NOMO-1 treated with DMSO at 0.1 percent for 48 hours (cell line): Measurements from ENCODE around the gene SLX9.

Source experiments
- DNase-seq: peaks from one replicate; lab custom pipeline; 2025; ENCODE audit not compliant: unreplicated experiment; lab: John Stamatoyannopoulos, UW

Gene SLX9, protein sequence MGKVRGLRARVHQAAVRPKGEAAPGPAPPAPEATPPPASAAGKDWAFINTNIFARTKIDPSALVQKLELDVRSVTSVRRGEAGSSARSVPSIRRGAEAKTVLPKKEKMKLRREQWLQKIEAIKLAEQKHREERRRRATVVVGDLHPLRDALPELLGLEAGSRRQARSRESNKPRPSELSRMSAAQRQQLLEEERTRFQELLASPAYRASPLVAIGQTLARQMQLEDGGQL

DNA sequence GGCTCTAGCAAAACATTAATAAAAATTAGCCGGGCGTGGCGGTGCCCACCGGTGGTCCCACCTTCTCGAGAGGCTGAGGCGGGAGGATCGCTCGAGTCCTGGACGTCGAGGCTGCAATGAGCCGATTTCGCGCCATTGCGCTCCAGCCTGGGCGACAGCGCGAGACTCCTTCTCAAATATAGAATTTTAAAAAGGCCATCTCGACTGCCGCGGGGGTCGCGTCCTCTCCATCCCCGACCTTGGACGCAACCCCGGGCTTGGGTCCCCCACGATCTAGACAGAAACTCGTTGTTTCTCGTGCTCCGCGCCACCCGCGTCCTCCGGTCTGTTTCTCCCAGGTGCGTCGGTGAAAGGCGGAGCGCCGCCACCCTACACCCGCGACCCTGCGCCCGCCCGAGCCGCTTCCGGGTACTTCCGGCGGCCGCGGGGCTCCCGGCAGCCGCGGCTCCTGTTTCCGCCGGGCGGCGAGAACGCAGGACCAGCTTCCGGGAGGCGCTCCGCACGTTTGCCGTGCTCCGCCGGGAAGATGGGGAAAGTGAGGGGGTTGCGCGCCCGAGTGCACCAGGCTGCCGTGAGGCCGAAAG is at the start of gene SLX9:
TSS of gene SLX9 (plus strand) at position 498 of the 584 bp plus-strand sequence. CDS start at position 527, 29 bp downstream.
- peak; percentile 58 for DNase-seq

DNA sequence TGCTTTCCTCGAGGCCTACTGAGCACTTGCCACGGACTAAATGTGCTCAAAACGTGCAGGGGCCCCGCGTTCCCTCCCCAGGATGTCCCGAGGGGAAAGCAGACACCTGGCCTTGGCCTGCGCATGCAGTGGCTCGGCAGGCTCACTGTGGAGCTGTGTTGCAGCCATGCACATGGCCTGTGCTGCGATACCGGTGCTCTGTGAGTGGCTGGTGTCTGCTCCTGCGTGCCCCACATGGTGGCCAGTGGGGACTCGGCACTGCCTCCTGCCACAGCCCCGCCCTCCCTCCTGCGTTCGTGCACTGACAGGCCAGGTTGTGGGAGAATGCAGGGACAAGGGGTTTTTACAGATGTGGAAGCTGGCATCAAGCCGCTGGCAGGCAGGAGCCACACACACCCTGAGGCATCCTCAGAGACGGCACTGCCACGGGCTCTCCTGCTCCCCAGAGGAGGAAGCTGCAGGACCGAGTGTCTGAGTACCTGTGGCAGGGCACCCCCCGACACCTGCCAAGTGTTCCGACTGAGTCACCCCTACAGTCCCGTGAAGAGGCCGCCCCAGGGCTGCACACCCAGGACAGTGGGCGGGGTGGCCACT is 49.4 kb upstream of the SLX9 start:
- DNase-seq: no peak

DNA sequence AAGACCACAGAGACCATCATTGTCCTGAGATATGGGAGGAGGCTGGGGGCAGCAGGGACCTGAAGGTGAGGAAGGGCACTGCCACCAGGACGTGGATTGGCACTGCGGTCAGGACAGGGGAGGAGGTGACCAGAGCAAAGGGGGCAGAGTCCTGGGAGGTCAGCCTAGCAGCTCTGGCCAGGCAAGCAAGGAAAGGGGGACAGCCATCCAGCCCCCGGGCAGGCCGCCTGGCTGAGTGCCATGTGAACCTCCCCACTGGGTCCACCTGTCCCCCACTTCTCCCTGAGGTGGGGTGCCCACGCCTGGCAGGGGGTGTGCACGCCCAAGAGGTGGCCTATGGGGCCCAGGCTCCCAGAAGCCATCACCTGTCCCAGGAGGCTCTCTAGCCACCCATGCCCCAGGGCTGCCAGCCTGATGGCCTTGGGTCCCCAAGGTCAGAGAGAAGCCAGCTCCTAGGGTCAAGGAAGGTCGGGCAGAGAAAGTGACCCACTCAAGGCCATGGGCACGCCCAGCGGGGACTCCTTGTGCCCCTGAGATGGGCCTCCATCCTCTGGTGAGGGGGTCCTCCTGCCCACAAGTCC is 48.8 kb upstream of the SLX9 start:
- no peak for DNase-seq

DNA sequence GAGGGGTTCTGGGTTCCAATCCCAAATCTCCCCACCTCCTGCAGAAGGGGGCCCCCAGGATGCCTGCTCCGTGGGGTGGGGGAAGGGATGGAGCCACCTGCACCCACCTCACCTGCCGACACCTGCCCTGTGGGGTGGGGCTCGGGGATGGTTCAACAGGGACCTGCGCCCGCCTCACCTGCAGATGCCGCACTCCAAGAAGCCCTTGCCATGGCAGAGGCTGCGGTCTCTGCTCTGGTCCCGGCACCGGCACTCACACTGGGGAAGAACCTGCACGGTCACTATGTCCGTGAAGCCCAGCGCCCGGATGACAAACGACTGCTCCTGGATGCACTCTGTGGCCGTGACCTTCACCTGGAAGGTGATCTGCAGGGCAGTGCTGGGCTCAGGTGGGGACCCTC is 48.2 kb upstream of the SLX9 start:
- DNase-seq: no peak

DNA sequence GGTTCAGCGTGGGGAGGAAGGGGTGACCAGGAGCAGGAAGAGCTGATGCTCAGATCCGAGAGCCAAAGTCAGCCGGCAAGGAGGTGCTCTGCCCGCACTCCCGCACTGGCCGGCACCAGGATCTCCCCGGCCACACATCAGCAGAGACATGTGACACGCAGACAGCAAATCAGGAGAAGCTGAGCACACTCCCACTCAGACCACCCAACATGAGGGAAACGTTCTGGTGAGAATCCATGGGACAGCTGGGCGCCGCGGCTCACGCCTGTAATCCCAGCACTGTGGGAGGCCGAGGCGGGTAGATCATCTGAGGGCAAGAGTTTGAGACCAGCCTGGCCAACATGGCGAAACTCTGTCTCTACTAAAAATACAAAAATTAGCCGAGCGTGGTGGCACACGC is 47.7 kb upstream of the SLX9 start:
- no peak for DNase-seq

DNA sequence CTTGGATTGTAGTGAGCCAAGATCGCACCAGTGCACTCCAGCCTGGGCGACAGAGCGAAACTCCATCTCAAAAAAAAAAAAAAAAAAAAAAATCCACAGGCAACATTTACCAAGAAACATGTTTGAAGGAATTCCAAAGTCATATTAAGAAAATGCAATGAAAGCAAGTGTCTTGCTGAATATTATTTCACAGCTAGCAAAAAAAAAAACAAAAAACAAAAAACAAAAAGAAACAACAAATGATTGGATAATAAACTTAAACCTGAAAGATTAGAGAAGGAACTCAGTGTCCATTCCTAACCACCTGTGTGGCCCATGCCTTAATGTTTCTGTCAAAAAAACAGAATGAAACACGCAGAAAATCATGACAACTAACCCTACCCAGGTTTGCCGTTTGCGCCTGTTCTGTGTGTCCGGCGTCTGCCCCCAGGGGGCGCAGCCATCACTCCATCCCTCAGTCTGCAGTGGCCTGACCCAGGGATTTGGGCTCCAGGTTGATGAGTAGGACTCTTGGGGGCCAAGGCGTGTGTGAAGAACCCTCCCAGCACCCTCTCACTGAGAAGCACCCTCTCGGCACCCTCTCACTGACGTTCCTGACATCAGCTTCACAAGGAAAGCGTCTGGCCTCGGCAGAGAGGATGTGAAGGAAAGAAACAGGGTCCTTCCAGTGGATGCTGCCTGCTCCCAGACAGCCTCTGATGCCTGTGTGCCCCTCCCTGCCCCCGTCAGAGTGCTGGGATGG is 47.1 kb upstream of the SLX9 start:
- peak; percentile 41 for DNase-seq

DNA sequence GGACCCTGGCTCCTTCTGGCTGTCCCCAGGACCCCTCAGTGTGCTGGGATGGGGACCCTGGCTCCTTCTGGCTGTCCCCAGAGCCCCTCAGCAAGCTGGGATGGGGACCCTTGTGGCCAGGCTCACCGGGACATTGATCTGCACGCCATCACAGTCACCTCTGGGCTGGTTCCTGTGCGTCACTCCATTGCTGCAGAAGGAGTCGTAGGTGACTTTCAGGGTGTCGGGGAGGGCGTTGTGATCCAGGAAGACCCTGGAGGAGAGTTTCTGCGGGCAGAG is 46.6 kb upstream of the SLX9 start:
- DNase-seq: no peak

DNA sequence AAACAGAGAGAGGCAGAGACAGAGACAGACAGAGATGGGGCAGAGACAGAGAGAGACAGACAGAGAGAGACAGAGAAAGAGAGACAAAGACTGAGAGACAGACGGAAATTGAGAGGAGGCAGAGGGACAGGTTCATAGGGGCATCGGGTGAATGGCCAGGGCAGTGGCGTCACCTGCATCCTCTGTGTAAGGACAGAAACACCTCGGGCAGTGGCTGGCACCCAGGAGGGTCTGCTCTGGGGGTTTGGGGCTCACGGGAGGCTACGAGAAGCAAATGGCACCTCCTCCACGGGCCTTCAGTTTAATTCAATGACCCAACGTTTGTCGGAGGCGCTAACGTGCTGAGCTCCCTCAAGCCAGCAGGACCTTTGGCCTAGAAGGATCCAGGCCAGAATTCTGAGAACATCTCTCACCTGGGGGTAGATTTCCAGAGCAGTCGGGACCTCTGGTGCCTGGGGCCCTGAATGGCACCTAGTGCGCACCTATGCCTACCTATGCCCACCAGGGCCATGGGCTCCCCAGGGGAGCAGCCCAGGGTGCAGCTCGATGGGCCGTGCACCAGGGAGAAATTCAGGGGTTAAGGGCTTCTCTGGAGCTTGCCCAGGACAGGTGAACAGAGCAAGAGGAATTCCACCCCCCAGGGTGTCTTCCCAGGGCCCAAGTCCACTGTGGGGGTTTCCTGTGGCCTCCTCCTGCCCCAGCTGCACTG is 45.7 kb upstream of the SLX9 start:
- no peak for DNase-seq

DNA sequence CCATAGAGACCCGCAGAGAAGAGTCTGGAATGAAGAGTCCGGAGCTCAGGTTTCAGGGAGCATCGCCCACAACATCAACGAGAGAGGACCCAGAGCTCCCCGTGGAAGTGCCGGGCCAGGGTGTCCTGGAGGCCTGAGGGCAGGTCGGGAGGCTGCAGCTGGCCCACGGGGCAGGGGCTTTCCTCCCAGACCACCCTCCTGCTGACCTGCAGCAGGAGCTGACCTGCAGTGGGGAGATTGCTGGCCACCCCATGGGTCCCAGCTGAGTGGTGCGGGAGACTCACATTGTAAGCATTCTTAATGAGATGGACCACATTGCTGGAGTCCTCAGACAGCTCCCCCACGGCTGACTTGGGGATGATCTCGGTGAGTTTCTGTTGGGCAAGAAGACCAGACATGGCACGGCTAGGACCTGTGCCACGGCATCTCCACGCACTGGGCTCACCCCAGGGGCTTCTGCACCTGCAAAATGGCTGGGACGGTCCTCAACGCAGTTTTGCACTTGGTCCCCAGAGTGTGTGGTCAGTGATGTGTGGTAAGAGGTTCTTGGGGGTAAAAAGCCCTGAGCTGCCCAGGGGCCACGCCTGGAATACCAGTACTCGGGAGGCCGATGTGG is 45.0 kb upstream of the SLX9 start:
- no peak for DNase-seq

DNA sequence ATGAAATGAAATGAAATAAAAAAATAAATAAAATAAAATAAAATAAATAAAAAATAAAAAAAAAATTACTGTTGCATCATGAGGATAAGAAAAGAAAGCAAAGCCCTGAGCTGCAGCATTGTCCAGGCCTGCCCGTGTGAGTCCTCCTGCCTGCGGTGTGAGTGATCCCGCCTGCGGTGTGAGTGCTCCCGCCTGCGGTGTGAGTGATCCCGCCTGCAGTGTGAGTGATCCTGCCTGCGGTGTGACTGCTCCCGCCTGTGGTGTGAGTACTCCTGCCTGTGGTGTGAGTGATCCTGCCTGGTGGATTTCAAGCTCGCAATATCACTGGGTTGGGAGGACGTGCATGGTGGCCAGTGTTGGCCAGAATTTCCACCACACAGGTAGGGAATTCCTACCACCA is 44.0 kb upstream of the SLX9 start:
- no peak for DNase-seq

DNA sequence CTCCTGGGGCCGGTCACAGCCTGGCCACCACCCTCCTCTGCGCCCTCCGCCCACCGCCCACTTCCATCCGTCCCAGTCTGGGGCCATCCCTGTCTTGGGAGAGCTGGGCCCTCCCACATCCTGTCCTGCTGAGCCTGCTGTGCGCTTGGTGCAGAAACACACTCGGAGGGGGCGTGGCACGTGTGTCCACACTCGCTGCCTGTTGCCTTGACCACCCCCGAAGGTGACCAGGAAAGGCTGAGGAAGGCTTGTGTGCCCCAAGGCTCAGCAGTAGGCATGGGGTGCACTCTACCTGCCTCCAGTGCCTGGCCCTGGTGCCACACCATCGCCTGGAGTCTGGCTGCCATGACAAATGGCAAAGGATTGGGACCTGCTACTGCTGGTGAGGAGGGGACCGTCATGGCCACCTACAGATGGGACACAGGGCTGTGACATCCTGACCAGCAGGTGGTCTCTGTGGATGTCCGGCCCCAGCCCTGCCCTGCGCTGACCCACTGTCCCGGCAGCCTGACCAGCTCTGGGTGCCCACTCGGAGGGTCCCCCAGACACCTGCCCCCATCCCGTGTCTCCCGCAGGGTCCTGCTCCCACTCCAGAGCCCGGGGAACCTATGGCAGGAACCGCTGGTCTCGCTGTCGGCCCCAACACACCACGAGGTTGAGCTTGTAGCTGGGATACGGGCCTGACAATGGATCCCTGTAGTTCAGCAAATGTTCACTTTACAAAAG is 43.1 kb upstream of the SLX9 start:
- no peak for DNase-seq

DNA sequence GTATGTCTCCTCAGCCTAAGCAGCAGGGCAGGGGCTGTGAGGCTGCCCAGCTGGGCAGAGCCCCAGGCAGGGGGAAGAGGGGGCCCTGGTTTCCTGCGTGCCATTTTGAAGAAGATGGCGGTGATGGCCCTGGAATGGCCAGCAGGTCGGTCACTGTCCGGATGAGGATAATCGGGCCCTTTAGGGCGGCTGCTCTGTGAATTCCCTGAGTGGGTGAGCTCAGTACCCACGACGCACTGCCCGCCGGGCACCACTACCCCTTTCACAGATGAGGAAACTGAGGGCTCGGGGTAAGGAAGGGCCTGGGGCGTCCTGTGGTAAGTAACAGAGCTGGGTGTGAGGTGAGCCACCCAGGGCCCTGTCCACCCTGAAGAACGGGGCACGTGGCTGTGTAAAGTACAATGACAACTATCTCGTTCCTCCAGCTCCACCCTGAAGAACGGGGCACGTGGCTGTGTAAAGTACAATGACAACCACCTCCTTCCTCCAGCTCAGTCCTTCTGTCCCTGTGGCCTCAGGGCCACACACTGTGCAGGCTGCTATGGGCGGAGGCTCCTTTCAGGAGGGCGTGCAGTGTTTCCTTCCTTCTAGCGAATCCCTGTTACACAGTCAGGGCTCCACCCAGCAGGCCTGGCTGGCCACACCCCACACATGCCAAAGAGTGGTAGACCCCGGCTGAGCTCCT is 42.4 kb upstream of the SLX9 start:
- DNase-seq: no peak

DNA sequence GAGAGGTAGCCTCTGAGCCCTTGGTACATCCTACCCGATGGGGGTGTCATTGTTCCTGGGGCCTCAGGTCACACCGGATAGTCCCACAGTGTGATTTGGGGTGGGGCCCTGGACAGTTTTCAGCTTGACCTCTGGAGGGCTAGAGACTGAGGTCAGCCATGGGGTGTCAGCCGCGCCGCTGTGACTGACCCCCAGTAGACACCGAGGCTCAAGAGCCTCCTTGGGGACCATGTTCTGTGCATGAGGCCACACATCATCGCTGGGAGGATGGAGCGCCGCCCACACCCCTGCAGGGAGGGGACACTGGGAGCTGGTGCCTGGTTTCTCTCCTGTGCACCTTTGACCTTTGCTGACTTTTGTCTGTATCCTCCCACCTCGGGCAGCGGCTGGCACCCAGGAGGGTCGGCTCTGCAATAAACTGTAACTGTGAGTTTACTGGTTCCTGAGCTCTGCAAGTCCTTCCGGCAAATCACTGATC is 41.8 kb upstream of the SLX9 start:
- no peak for DNase-seq

DNA sequence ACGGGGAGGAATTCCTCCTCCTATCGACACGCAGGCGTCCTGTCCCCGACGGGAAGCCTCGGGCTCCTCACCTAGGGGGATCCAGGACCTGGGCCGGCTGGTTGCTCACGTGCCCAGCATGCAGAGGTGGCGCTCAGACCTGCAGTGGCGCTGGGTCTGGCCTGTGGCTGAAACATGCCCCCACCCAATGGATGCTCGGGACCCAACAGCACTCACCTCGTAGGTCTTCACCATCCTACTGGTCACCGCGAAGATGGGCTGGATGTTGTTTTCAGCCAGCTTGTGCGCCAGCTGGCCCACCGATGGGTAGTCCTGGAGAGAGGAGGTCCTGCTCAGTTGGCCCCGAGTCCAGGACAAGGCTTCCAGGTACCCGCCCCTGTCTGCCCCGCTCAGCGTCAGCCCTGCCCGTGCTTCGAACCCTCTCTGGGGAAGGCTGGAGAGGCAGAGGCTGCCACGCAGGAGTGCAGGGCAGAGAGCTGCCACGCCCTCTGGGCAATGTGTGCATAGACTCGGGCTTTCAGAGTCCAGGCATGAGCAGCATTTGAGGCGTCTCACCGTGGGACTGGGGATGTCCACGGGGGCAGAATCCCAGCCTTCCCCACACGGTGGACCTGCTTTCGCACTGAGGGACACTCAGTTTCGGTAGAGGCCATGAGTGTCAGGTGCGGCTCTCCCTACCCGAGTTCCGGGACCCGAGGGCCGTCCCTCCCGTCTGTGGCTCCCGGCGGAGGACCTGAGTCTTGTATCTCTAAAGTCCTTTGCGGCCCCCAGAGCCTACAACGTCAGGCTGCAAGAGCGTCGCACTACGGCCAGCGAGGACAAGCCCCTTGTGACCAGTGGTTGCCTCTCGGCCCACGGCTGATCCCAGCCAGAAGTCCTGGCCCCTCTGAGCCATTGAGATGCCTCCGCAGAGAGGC is 40.7 kb upstream of the SLX9 start:
- no peak for DNase-seq

DNA sequence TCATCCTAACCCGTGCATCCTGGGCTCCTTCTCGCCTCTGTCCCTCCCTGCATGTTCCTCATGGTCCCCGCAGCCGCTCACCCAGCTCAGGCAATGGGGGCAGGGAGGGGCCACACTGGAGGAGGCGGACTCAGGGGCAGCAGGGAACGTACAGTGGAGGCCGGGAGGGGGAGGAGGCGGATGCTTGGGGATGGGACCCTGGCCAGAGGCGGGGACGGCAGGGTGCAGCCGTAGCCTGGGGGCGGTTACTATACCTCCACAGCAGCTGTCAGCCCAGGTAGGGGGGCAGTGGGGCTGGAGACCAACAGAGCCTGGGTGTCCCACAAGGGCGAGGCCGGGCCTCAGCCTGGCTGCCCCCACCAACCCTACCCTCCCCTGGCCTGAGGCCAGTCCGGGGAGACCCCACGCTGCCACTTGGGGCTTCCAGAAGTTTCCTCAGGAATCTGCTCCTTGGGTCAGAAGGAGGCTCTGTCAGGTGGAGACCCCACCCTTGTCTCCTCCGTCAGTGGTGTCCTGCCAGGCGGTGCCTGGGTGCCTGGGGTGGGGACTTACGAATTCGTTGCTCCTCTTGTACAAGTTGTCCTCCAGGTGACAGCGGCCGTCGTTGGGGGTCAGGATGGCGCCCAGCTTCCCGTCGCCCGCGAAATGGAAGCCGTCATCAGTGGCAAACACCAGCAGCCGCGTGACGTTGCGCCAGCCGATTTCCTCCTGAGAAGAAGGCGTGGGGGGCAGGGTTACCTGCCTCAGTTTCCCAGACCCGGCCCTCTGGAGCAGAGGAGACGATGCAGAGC is 39.9 kb upstream of the SLX9 start:
- no peak for DNase-seq

DNA sequence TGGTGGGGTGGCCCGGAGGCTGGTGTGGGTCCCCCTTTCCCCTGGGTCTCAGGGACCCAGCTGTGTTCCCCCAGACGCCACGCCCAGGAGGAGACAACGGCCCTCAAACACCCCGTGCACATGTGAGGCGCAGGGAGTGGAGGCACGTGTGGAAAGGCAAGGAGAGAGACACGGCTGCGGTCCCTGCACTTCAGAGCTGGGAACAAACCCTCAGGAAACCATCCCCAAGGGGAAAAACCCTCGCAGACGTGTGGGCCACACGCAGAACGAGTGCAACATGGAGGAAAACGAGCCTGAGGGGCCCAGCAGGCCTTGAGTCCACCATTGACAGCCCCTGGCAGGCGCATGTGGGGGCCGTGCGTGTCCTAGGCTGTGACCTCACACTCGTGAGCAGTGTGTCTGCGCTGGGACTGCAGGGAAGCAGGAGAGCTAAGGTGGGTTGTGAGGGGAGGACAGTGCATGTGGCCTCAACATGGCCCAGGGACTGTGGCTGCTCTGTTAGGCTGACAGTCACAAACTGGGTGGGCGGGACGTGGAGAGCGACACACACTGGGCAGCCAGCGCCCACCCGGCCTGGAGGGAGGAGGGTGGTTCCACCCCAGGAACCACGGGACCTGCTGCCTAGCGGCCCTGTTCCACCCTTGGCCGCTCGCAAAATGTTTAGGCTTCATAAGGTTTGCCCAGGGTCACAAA is 39.1 kb upstream of the SLX9 start:
- no peak for DNase-seq
